HCT116 (cell line): ENCODE data around the gene SLC24A1.

Source experiments
- EZH2 ChIP-seq: fragments of 200-600 bp; sonication (generic); IDR thresholded peaks from 2 replicates; pipeline ENCODE4 v1.6.1; 2017; ENCODE audit warnings: antibody characterized with exemption, mixed run types
- POLR2A ChIP-seq: IDR thresholded peaks from 2 replicates; pipeline ENCODE4 v1.7.0; 2011; ENCODE audit warnings: borderline replicate concordance; ENCODE audit not compliant: insufficient read depth, insufficient read length; ENCODE audit errors: extremely low read depth
- SRF ChIP-seq: IDR thresholded peaks from 2 replicates; pipeline ENCODE4 v1.6.1; 2012; ENCODE audit warnings: low read depth
- TF ChIP-seq, protein P1 (sequence below), 3 experiments: fragments of 200-600 bp in 1 of 3; sonication (generic) in 1 of 3; IDR thresholded peaks in 2 of 3; conservative IDR thresholded peaks in 1 of 3; 2 replicates each; pipeline ENCODE4 v1.5.1; 2012 to 2017; ENCODE audit warnings: low read depth in 2 of 3, low read length in 2 of 3, antibody characterized with exemption in 1 of 3, borderline replicate concordance in 1 of 3, control low read depth in 1 of 3, mild to moderate bottlenecking in 1 of 3, mixed read lengths in 1 of 3, mixed run types in 1 of 3, moderate library complexity in 1 of 3; ENCODE audit not compliant: insufficient read depth in 1 of 3
- TF ChIP-seq, protein P2 (sequence below): IDR thresholded peaks from 2 replicates; pipeline ENCODE4 v1.6.1; 2012

DNA sequence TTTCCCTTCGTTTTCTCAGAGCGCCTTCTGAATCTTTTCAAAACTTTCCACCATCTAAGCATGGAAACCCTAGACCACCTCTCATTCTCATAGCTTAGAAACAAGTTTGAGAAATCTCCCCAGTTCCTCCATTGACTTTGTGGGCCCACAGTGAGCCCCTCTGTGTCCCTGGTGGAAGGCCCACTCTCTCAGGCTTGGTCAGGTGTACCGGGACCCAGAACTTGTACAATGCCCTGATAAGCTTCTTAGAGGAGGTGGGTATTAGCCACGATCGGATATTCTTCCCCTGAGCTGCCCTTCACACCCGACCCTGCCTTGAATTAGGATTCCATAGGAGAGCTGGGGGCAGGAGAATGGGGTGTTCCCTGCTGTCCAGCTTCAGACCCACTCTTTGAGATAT lies at the start of gene SLC24A1:
- TF ChIP-seq, protein P1, sequence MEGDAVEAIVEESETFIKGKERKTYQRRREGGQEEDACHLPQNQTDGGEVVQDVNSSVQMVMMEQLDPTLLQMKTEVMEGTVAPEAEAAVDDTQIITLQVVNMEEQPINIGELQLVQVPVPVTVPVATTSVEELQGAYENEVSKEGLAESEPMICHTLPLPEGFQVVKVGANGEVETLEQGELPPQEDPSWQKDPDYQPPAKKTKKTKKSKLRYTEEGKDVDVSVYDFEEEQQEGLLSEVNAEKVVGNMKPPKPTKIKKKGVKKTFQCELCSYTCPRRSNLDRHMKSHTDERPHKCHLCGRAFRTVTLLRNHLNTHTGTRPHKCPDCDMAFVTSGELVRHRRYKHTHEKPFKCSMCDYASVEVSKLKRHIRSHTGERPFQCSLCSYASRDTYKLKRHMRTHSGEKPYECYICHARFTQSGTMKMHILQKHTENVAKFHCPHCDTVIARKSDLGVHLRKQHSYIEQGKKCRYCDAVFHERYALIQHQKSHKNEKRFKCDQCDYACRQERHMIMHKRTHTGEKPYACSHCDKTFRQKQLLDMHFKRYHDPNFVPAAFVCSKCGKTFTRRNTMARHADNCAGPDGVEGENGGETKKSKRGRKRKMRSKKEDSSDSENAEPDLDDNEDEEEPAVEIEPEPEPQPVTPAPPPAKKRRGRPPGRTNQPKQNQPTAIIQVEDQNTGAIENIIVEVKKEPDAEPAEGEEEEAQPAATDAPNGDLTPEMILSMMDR (IDR thresholded peaks at IDR 0.05 in 2 of 3, conservative IDR thresholded peaks at IDR 0.05 in 1 of 3; ENCODE audit: borderline replicate concordance in 1 of 3, insufficient read depth in 1 of 3, low read depth in 2 of 3, low read length in 2 of 3): no peak
- no peak for TF ChIP-seq POLR2A
- TF ChIP-seq, protein P2, sequence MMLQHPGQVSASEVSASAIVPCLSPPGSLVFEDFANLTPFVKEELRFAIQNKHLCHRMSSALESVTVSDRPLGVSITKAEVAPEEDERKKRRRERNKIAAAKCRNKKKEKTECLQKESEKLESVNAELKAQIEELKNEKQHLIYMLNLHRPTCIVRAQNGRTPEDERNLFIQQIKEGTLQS: no peak
- no peak for TF ChIP-seq EZH2
- no peak for TF ChIP-seq SRF
